Kidney epithelial cell (primary cell): Measurements from ENCODE around the gene STARD13. TPM values are rescaled to one million over a fixed set of nuclear protein-coding genes. Genes with fewer than 3 reads are reported as not detected.

ENCODE experiments used
- DNase-seq: peaks from one replicate; pipeline ENCODE4 v3.0.0-alpha.2; 2010; ENCODE audit warnings: low read depth
- H3K27me3 ChIP-seq: 2 replicates; pipeline ENCODE4 v1.6.0; 2011; ENCODE audit warnings: low read length; ENCODE audit not compliant: control insufficient read depth, insufficient read depth
- H3K36me3 ChIP-seq: 2 replicates; pipeline ENCODE4 v1.5.1; 2011; ENCODE audit warnings: low read length; ENCODE audit not compliant: control insufficient read depth, insufficient read depth
- H3K4me3 ChIP-seq: 2 replicates; pipeline ENCODE4 v1.5.1; 2011; ENCODE audit warnings: low read depth, mild to moderate bottlenecking, control low read depth, low read length
- CTCF ChIP-seq: IDR thresholded peaks from 2 replicates; pipeline ENCODE4 v1.5.1; 2011; ENCODE audit warnings: mild to moderate bottlenecking, moderate library complexity, low read length, control low read depth, inconsistent platforms; ENCODE audit not compliant: insufficient read depth, poor library complexity, severe bottlenecking
- total RNA-seq: library from RNA; depleted of rRNA; stranded (reverse); fragments of >200 nt; gene quantifications from 2 replicates; pipeline ENCODE4 v1.2.3, GENCODE V29; 2015

The STARD13 gene
- total RNA-seq, 1 donor from 2014 or later, result 10.1 TPM

GRCh38 chr13:33129886-33130285, 155.7 kb downstream of the STARD13 start:
- Histone ChIP-seq H3K27me3 (no peaks in the 10 kb centered on the region), H3K4me3 (no peak overlapping the region), H3K36me3 (peaks cover 1% of the 10 kb centered on the region)
- no peak for TF ChIP-seq CTCF
- DNase-seq, result no peak

- H3K36me3 ChIP-seq, result peaks cover 1% of the 10 kb centered on the region
Measured at GRCh38 chr13:33129094-33129832, 156.3 kb downstream of the STARD13 start.

GRCh38 chr13:33128134-33128533, 157.4 kb downstream of the STARD13 start:
- H3K27me3 ChIP-seq, result no peaks in the 10 kb centered on the region
- no peak for DNase-seq
- H3K4me3 ChIP-seq, result no peak overlapping the region
- H3K36me3 ChIP-seq, result peaks cover 1% of the 10 kb centered on the region
- no peak for TF ChIP-seq CTCF

More at GRCh38 chr13:33129094-33129832, 156.3 kb downstream of the STARD13 start:
- no peak for TF ChIP-seq CTCF
- no peaks in the 10 kb centered on the region for H3K27me3 ChIP-seq
- H3K4me3 ChIP-seq, result no peak overlapping the region
- DNase-seq, result no peak

GRCh38 chr13:33127009-33127551, 158.5 kb downstream of the STARD13 start:
- DNase-seq, result no peak
- TF ChIP-seq CTCF, result no peak
- no peaks in the 10 kb centered on the region for H3K27me3 ChIP-seq
- no peak overlapping the region for H3K4me3 ChIP-seq
- peaks cover 1% of the 10 kb centered on the region for H3K36me3 ChIP-seq

- Histone ChIP-seq H3K4me3 (no peak overlapping the region), H3K36me3 (peaks cover 1% of the 10 kb centered on the region), H3K27me3 (no peaks in the 10 kb centered on the region)
- no peak for TF ChIP-seq CTCF
- peak; percentile 88 for DNase-seq
Measured at GRCh38 chr13:33125821-33126570, 159.6 kb downstream of the STARD13 start.
